MCF 10A (cell line): Measurements from ENCODE around the gene TRERF1. TPM values are rescaled to one million over a fixed set of nuclear protein-coding genes. Genes with fewer than 3 reads are reported as not detected.
A peak's percentile ranks its signal among the peaks of the same experiment; 100 is the strongest.

Experiments
- BruUV-seq: library from RNA; stranded (reverse); fragments of 400-500 nt; replicated peaks from 2 replicates; lab custom pipeline; 2021; lab: Mats Ljungman, UMichigan
- CTCF ChIA-PET: fragments of 300-600 bp; sonication (Branson Sonifier 250); formaldehyde crosslinking; extraction: SDS; loops from one replicate; lab custom pipeline; 2021; ENCODE audit warnings: antibody characterized with exemption, inconsistent platforms; lab: Yijun Ruan, JAX
- POLR2A ChIA-PET: fragments of 300-600, 350-650 bp; sonication (Branson Sonifier 250); formaldehyde crosslinking; extraction: SDS; loops from one replicate; lab custom pipeline; 2020; ENCODE audit warnings: antibody characterized with exemption, inconsistent platforms; lab: Yijun Ruan, JAX
- DNase-seq: peaks from one replicate; pipeline ENCODE4 v3.0.0-alpha.2; 2018; ENCODE audit not compliant: unreplicated experiment
- H3K27ac Mint-ChIP-seq: one replicate; pipeline ENCODE4 v1.8.0; 2022; ENCODE audit warnings: mild to moderate bottlenecking, low read depth, mixed read lengths; ENCODE audit not compliant: unreplicated experiment
- H3K27me3 Mint-ChIP-seq: one replicate; pipeline ENCODE4 v1.8.0; 2022; ENCODE audit warnings: mixed read lengths; ENCODE audit not compliant: insufficient read depth, unreplicated experiment
- H3K36me3 Mint-ChIP-seq: one replicate; pipeline ENCODE4 v1.8.0; 2022; ENCODE audit warnings: mild to moderate bottlenecking, moderate library complexity, mixed read lengths; ENCODE audit not compliant: insufficient read depth, unreplicated experiment
- H3K4me1 Mint-ChIP-seq: one replicate; pipeline ENCODE4 v1.8.0; 2022; ENCODE audit warnings: mixed read lengths; ENCODE audit not compliant: insufficient read depth, unreplicated experiment
- H3K4me3 Mint-ChIP-seq: one replicate; pipeline ENCODE4 v1.8.0; 2022; ENCODE audit warnings: mild to moderate bottlenecking, moderate library complexity, mixed read lengths; ENCODE audit not compliant: unreplicated experiment
- H3K9me3 Mint-ChIP-seq: one replicate; pipeline ENCODE4 v1.8.0; 2022; ENCODE audit warnings: mixed read lengths; ENCODE audit not compliant: unreplicated experiment
- CTCF ChIP-seq: fragments of 200-600 bp; IDR thresholded peaks from one replicate; pipeline ENCODE4 v1.8.0; 2022; ENCODE audit warnings: antibody characterized with exemption, mild to moderate bottlenecking; ENCODE audit not compliant: unreplicated experiment
- intact Hi-C: fragments of 100-400 bp; cut with micrococcal nuclease; formaldehyde crosslinking; loops from 2 replicates; pipeline ENCODE4 v1.14.1; 2022
- total RNA-seq: library from RNA; stranded (reverse); gene quantifications from 2 replicates; pipeline ENCODE4 v1.2.3, GENCODE V29; 2022

Gene TRERF1
- total RNA-seq, 1 experiment from 2014 or later = 9.4 TPM

DNA sequence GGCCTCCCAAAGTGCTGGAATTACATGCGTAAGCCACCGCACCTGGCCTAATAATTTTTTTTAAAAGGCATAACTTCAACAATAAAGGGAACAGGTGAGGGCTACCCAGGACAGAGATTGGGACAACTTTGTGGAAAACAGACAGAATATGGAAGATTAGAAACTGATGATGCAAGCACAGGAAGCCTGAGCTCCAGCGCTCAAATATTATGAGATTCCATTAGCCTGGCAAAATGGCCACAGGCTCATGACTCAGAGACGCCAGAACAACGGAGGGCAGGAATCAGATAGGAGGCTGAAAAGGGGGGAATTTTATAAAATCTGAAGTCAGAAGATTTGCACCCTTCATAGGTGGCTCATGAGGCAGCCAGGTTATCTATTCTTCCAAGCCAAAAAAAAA lies 131.0 kb downstream of the TRERF1 start:
- no peak for TF ChIP-seq CTCF
- intact Hi-C loops = no loop called here
- ChIA-PET CTCF (interaction anchor here (0.6 kb wide), 1 partner anchor 28 kb away, joined by 4 read pairs; no protein-coding TSS in a partner anchor), POLR2A (interaction anchor here (1.1 kb wide), 1 partner anchor 26 kb away, joined by 3 read pairs; no protein-coding TSS in a partner anchor)
- H3K4me3 Mint-ChIP-seq = no peak overlapping the region
- peak overlapping the region; percentile 46 for H3K27ac Mint-ChIP-seq
- peaks cover 32% of the 10 kb centered on the region for H3K4me1 Mint-ChIP-seq
- no peaks in the 10 kb centered on the region for H3K27me3 Mint-ChIP-seq
- H3K9me3 Mint-ChIP-seq = no peaks in the 10 kb centered on the region
- BruUV-seq = no TSS peak
- peak; percentile 61 for DNase-seq
- peaks cover 19% of the 10 kb centered on the region for H3K36me3 Mint-ChIP-seq

DNA sequence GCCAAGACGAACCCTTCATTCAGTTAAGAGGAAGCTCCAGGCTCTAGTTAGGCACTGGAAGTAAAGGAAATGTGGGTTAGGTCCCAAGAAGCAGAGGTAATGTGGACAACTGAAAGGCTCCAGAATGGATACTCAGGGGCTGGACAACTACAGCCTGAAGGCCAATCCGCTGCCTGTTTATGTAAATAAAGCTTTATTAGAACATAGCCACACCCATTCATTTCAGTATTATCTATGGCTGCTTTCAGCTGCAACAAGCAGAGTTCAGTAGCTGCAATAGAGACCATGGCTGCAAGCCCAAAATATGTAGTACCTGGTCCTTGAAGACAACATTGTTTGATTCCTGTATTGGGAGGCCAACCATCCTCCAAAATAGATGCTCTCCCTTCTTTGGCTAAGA lies 133.2 kb downstream of the TRERF1 start:
- no peaks in the 10 kb centered on the region for H3K9me3 Mint-ChIP-seq
- H3K27me3 Mint-ChIP-seq = no peaks in the 10 kb centered on the region
- intact Hi-C loops = no loop called here
- H3K36me3 Mint-ChIP-seq = peaks cover 19% of the 10 kb centered on the region
- BruUV-seq = no TSS peak
- peaks cover 39% of the 10 kb centered on the region for H3K4me1 Mint-ChIP-seq
- no peak for TF ChIP-seq CTCF
- ChIA-PET CTCF (interaction anchor here (0.6 to 1.3 kb wide), 3 partner anchors 9 to 229 kb away, joined by 3 to 4 read pairs (median 4); no protein-coding TSS in a partner anchor), POLR2A (interaction anchor here (0.6 kb wide), 2 partner anchors 134 to 136 kb away, joined by 3 read pairs; no protein-coding TSS in a partner anchor)
- no peak for DNase-seq
- no peak overlapping the region for H3K4me3 Mint-ChIP-seq
- H3K27ac Mint-ChIP-seq = peak overlapping the region; percentile 6

DNA sequence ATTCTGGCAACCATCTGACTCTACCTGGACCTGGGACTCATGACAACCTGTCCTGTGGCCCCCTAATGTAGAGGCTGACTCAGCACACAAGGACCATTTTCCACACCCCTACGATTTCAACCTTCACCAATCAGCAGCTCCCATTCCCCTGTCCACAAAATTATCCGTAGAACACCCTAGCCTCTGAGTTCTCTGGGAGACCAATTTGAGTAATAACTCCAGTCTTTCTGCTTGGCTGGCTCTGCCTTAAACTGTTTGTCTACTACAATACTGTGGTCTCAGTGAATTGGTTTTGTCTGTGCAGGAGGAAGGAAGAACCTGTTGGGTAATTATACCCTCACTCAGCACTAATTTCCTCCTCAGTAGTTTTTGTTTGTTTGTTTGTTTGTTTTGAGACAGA lies 134.7 kb downstream of the TRERF1 start:
- Mint-ChIP-seq H3K27ac (peak overlapping the region; percentile 29), H3K36me3 (peaks cover 13% of the 10 kb centered on the region), H3K4me1 (peaks cover 46% of the 10 kb centered on the region), H3K9me3 (no peaks in the 10 kb centered on the region), H3K4me3 (no peak overlapping the region), H3K27me3 (no peaks in the 10 kb centered on the region)
- DNase-seq = no peak
- POLR2A ChIA-PET = interaction anchor here (0.6 to 1.7 kb wide), 7 partner anchors 8 to 87 kb away, joined by 3 to 7 read pairs (median 6); no protein-coding TSS in a partner anchor
- BruUV-seq = no TSS peak
- CTCF ChIA-PET = interaction anchor here (0.6 to 1.0 kb wide), 3 partner anchors 9 to 87 kb away, joined by 3 read pairs; no protein-coding TSS in a partner anchor
- intact Hi-C loops = loop anchor here (1.0 kb wide), 1 partner anchor 9 kb away; no protein-coding TSS in a partner anchor
- no peak for TF ChIP-seq CTCF
